SK-N-SH treated with all-trans-retinoic acid at 6 μM for 48 hours (cell line): ENCODE results near the gene FBXW4.

ENCODE experiments used
- ARNTL ChIP-seq: fragments of 450-650 bp; formaldehyde crosslinking; IDR thresholded peaks from 2 replicates; pipeline ENCODE4 v1.5.0; 2020; ENCODE audit warnings: low read depth, mild to moderate bottlenecking, moderate library complexity, borderline replicate concordance
- BACH2 ChIP-seq: fragments of 250-450 bp; sonication (Bioruptor Pico); IDR thresholded peaks from 2 replicates; pipeline ENCODE4 v1.9.0; 2021; ENCODE audit warnings: mild to moderate bottlenecking, borderline replicate concordance
- CREB5 ChIP-seq: fragments of 250-450 bp; sonication (Bioruptor Pico); IDR thresholded peaks from 2 replicates; pipeline ENCODE4 v1.5.1; 2020; ENCODE audit warnings: low read depth, mild to moderate bottlenecking, moderate library complexity
- CSDC2 ChIP-seq: fragments of 250-450 bp; sonication (Bioruptor Pico); IDR thresholded peaks from 2 replicates; pipeline ENCODE4 v1.5.0; 2020; ENCODE audit warnings: mild to moderate bottlenecking, moderate library complexity
- ESRRG ChIP-seq: fragments of 250-450 bp; sonication (Bioruptor Pico); IDR thresholded peaks from 2 replicates; pipeline ENCODE4 v1.6.1; 2021; ENCODE audit warnings: mild to moderate bottlenecking
- GLIS3 ChIP-seq: fragments of 250-450 bp; sonication (Bioruptor Pico); IDR thresholded peaks from 2 replicates; pipeline ENCODE4 v1.5.0; 2020; ENCODE audit warnings: mild to moderate bottlenecking, moderate library complexity
- ISL1 ChIP-seq: fragments of 250-450 bp; sonication (Bioruptor Pico); IDR thresholded peaks from 2 replicates; pipeline ENCODE4 v2.1.2; 2022; ENCODE audit warnings: mild to moderate bottlenecking, moderate library complexity
- PATZ1 ChIP-seq: fragments of 250-450 bp; sonication (Bioruptor Pico); IDR thresholded peaks from 2 replicates; pipeline ENCODE4 v1.8.0; 2020; ENCODE audit warnings: mild to moderate bottlenecking, moderate library complexity, borderline replicate concordance
- POU6F1 ChIP-seq: fragments of 250-450 bp; sonication (Bioruptor Pico); IDR thresholded peaks from 2 replicates; pipeline ENCODE4 v1.8.0; 2021; ENCODE audit warnings: low read depth, mild to moderate bottlenecking, moderate library complexity, borderline replicate concordance
- RARB ChIP-seq: fragments of 250-450 bp; sonication (Bioruptor Pico); IDR thresholded peaks from 2 replicates; pipeline ENCODE4 v1.8.0; 2021; ENCODE audit warnings: mild to moderate bottlenecking, moderate library complexity
- TCF4 ChIP-seq: fragments of 250-450 bp; sonication (Bioruptor Pico); IDR thresholded peaks from 2 replicates; pipeline ENCODE4 v1.8.0; 2021; ENCODE audit warnings: mild to moderate bottlenecking, moderate library complexity, borderline replicate concordance
- ZC3H10 ChIP-seq: fragments of 250-450 bp; sonication (Bioruptor Pico); IDR thresholded peaks from 2 replicates; pipeline ENCODE4 v1.5.1; 2021; ENCODE audit warnings: mild to moderate bottlenecking, moderate library complexity
- ZNF565 ChIP-seq: fragments of 450-650 bp; formaldehyde crosslinking; conservative IDR thresholded peaks from 2 replicates; pipeline ENCODE4 v1.5.0; 2020; ENCODE audit warnings: low read depth, mild to moderate bottlenecking, moderate library complexity
- ZNF8 ChIP-seq: fragments of 450-650 bp; formaldehyde crosslinking; IDR thresholded peaks from 2 replicates; pipeline ENCODE4 v1.5.0; 2020; ENCODE audit warnings: mild to moderate bottlenecking, moderate library complexity

GRCh38 chr10:101651336-101651735 is 43.6 kb downstream of the FBXW4 start:
- TF ChIP-seq ZNF8 (CRISPR knock-in tag): no peak
- no peak for TF ChIP-seq ARNTL
- TF ChIP-seq BACH2 (CRISPR knock-in tag): no peak
- TF ChIP-seq ZC3H10 (CRISPR knock-in tag): no peak
- TF ChIP-seq POU6F1 (CRISPR knock-in tag): no peak
- no peak for TF ChIP-seq PATZ1 (CRISPR knock-in tag)
- no peak for TF ChIP-seq CSDC2
- TF ChIP-seq CREB5 (CRISPR knock-in tag): no peak
- no peak for TF ChIP-seq GLIS3 (CRISPR knock-in tag)
- TF ChIP-seq RARB: no peak
- no peak for TF ChIP-seq ESRRG (CRISPR knock-in tag)
- no peak for TF ChIP-seq ZNF565 (CRISPR knock-in tag)
- TF ChIP-seq ISL1 (CRISPR knock-in tag): no peak
- TF ChIP-seq TCF4 (CRISPR knock-in tag): no peak
